ENCODE results near the gene KRT76.

KRT76 gene

GRCh38 chr12:52819731-52820510, 42.8 kb upstream of the KRT76 start:
- H3K4me3 ChIP-seq (IDR thresholded peaks at IDR 0.05; ENCODE audit: insufficient read depth, low read depth, low read length): no peak overlapping the region
- no peaks in the 10 kb centered on the region for H3K36me3 ChIP-seq (ENCODE audit: insufficient read depth)
- H3K4me2 ChIP-seq: no peak overlapping the region
- peaks cover 57% of the 10 kb centered on the region for H3K27me3 ChIP-seq (ENCODE audit: insufficient read depth, low read depth)
- no peaks in the 10 kb centered on the region for H3K4me1 ChIP-seq (ENCODE audit: low read depth, poor library complexity, severe bottlenecking)
- no peak overlapping the region for H2AFZ ChIP-seq (ENCODE audit: low read depth)
- no peaks in the 10 kb centered on the region for H3K79me2 ChIP-seq (ENCODE audit: insufficient read depth, low read depth)
- TF ChIP-seq CTCF (conservative IDR thresholded peaks at IDR 0.05; ENCODE audit: low read depth, low read length): no peak
- H3K27ac ChIP-seq: no peak overlapping the region
- no peak overlapping the region for H3K9ac ChIP-seq
- H4K20me1 ChIP-seq (ENCODE audit: insufficient read depth): no peaks in the 10 kb centered on the region

- no peak overlapping the region for H2AFZ ChIP-seq (ENCODE audit: low read depth)
- H3K36me3 ChIP-seq (ENCODE audit: insufficient read depth): no peaks in the 10 kb centered on the region
- H3K9ac ChIP-seq: no peak overlapping the region
- no peak overlapping the region for H3K27ac ChIP-seq
- no peaks in the 10 kb centered on the region for H3K79me2 ChIP-seq (ENCODE audit: insufficient read depth, low read depth)
- TF ChIP-seq CTCF (conservative IDR thresholded peaks at IDR 0.05; ENCODE audit: low read depth, low read length): no peak
- H3K4me2 ChIP-seq: no peak overlapping the region
- no peaks in the 10 kb centered on the region for H3K4me1 ChIP-seq (ENCODE audit: low read depth, poor library complexity, severe bottlenecking)
- H3K4me3 ChIP-seq (IDR thresholded peaks at IDR 0.05; ENCODE audit: insufficient read depth, low read depth, low read length): no peak overlapping the region
- H4K20me1 ChIP-seq (ENCODE audit: insufficient read depth): no peaks in the 10 kb centered on the region
- H3K27me3 ChIP-seq (ENCODE audit: insufficient read depth, low read depth): peaks cover 55% of the 10 kb centered on the region
Measured at GRCh38 chr12:52818887-52819420, 41.8 kb upstream of the KRT76 start.

GRCh38 chr12:52818388-52818787, 41.2 kb upstream of the KRT76 start:
- Histone ChIP-seq H3K27ac (no peak overlapping the region), H3K79me2 (ENCODE audit: insufficient read depth, low read depth) (no peaks in the 10 kb centered on the region), H3K9ac (no peak overlapping the region), H3K36me3 (ENCODE audit: insufficient read depth) (no peaks in the 10 kb centered on the region), H3K4me1 (ENCODE audit: low read depth, poor library complexity, severe bottlenecking) (no peaks in the 10 kb centered on the region), H4K20me1 (ENCODE audit: insufficient read depth) (no peaks in the 10 kb centered on the region), H3K4me2 (no peak overlapping the region), H2AFZ (ENCODE audit: low read depth) (no peak overlapping the region), H3K4me3 (IDR thresholded peaks at IDR 0.05; ENCODE audit: insufficient read depth, low read depth, low read length) (no peak overlapping the region), H3K27me3 (ENCODE audit: insufficient read depth, low read depth) (peaks cover 53% of the 10 kb centered on the region)
- TF ChIP-seq CTCF (conservative IDR thresholded peaks at IDR 0.05; ENCODE audit: low read depth, low read length): no peak

GRCh38 chr12:52817699-52818238, 40.6 kb upstream of the KRT76 start:
- no peak overlapping the region for H2AFZ ChIP-seq (ENCODE audit: low read depth)
- H3K36me3 ChIP-seq (ENCODE audit: insufficient read depth): no peaks in the 10 kb centered on the region
- H3K4me3 ChIP-seq (IDR thresholded peaks at IDR 0.05; ENCODE audit: insufficient read depth, low read depth, low read length): no peak overlapping the region
- no peaks in the 10 kb centered on the region for H3K4me1 ChIP-seq (ENCODE audit: low read depth, poor library complexity, severe bottlenecking)
- H4K20me1 ChIP-seq (ENCODE audit: insufficient read depth): no peaks in the 10 kb centered on the region
- H3K4me2 ChIP-seq: no peak overlapping the region
- no peak for TF ChIP-seq CTCF (conservative IDR thresholded peaks at IDR 0.05; ENCODE audit: low read depth, low read length)
- no peaks in the 10 kb centered on the region for H3K79me2 ChIP-seq (ENCODE audit: insufficient read depth, low read depth)
- peaks cover 58% of the 10 kb centered on the region for H3K27me3 ChIP-seq (ENCODE audit: insufficient read depth, low read depth)
- H3K27ac ChIP-seq: no peak overlapping the region
- H3K9ac ChIP-seq: no peak overlapping the region

Measured in KMS-11 (cell line).